HCEC 1CT (cell line): ENCODE measurements around the gene SCNN1B.

Source experiments
- DNase-seq: peaks from one replicate; pipeline ENCODE4 v3.0.0-alpha.2; 2017

SCNN1B gene

GRCh38 chr16:23410176-23410575 lies 108.1 kb downstream of the SCNN1B start:
- peak; percentile 3 for DNase-seq

GRCh38 chr16:23414731-23415130 lies 112.6 kb downstream of the SCNN1B start:
- DNase-seq = no peak

DNA sequence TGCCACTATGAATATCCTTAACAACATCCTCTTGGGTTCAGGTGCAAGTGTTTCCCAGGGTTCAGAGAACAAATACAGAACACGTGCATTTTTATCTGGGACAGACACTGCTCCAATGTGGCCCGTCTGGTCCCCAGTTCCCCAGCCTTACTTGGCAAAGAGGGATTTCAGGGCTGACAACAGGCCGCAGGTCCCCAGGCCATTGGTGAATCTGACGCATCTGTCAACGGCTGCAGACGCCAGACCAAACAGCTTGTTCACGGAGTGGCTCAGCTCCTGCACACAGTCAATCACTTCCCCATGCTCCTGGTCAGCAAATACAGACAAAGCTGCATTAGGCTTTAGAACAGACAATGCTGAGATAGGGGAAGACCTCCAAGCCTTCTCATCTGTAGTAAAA lies 114.7 kb downstream of the SCNN1B start:
- DNase-seq = no peak

- peak; percentile 42 for DNase-seq
Observed at GRCh38 chr16:23420011-23420410, 117.9 kb downstream of the SCNN1B start.

- peak; percentile 98 for DNase-seq
Observed at GRCh38 chr16:23423496-23424049, 121.5 kb downstream of the SCNN1B start.

GRCh38 chr16:23424292-23424958 lies 122.3 kb downstream of the SCNN1B start:
- DNase-seq = no peak

DNA sequence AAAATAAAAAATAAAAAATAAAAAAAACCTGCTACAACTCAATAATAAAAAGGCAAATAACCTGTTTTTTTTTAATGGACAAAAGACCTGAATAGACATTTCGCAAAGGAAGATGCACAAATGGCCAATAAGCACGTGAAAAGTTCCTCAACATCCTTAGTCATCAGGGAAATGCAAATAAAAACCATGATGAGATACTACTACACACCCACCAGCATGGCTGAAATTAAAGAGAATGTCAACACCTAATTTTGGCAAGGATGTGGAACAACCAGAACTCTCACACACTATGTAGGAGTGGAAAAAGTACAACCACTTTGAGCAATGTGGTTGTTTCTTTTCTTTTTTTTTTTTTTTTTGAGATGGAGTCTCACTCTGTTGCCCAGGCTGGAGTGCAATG lies 126.2 kb downstream of the SCNN1B start:
- no peak for DNase-seq
